Stomach smooth muscle (tissue), 2 donors: ENCODE results near the gene NEK4.

Source experiments
- H3K27ac ChIP-seq: one replicate; pipeline ENCODE4 v1.7.0; 2013; ENCODE audit warnings: mild to moderate bottlenecking, low read length, inconsistent platforms
- H3K27me3 ChIP-seq, 2 donors: one replicate each; pipeline ENCODE4 v1.7.0; 2013; ENCODE audit warnings: low read length in 2 of 2; ENCODE audit not compliant: insufficient read depth in 2 of 2, control insufficient read depth in 1 of 2
- H3K36me3 ChIP-seq, 2 donors: one replicate each; pipeline ENCODE4 v1.7.0; 2013; ENCODE audit warnings: low read length in 2 of 2; ENCODE audit not compliant: control insufficient read depth in 2 of 2, insufficient read depth in 2 of 2
- H3K4me1 ChIP-seq: one replicate; pipeline ENCODE4 v1.7.0; 2013; ENCODE audit warnings: low read length; ENCODE audit not compliant: control insufficient read depth, insufficient read depth
- H3K4me3 ChIP-seq, 2 donors: one replicate each; pipeline ENCODE4 v1.7.0; 2013; ENCODE audit warnings: low read length in 2 of 2
- H3K9ac ChIP-seq, 2 donors: one replicate each; pipeline ENCODE4 v1.7.0; 2013; ENCODE audit warnings: low read length in 2 of 2, mild to moderate bottlenecking in 1 of 2
- H3K9me3 ChIP-seq, 2 donors: one replicate each; pipeline ENCODE4 v1.7.0; 2013; ENCODE audit warnings: low read length in 2 of 2; ENCODE audit not compliant: control insufficient read depth in 2 of 2
- donor health status: healthy.
- donor health status: Pancreatic carcinoma.

Gene NEK4

GRCh38 chr3:52805270-52806039 lies 34.7 kb upstream of the NEK4 start:
- no peaks in the 10 kb centered on the region for H3K36me3 ChIP-seq
- no peak overlapping the region for H3K4me3 ChIP-seq
- H3K9me3 ChIP-seq: no peaks in the 10 kb centered on the region
- H3K27ac ChIP-seq: no peak overlapping the region
- no peaks in the 10 kb centered on the region for H3K4me1 ChIP-seq
- peaks cover 4% of the 10 kb centered on the region in 2 donors for H3K27me3 ChIP-seq
- no peak overlapping the region for H3K9ac ChIP-seq

DNA sequence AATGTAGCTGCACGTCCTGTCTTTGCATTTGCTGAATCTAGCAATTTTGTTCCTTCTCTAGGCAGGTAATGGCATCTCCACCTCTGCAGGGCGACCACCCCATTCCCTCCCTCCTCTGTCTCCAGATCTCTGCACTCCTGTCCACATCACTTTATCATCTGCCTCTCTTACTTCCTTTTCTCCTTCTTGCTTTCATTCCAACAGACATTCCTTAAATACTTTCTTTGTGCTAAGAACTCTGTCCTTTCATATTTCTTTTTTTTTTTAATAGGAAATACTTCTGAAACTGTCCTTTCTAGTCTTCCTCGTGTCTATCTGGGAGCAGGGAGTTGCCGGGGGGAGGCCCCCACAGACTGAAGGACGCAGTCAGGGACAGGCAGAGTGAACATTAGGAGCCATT lies 31.1 kb upstream of the NEK4 start:
- no peak overlapping the region for H3K9ac ChIP-seq
- no peaks in the 10 kb centered on the region for H3K9me3 ChIP-seq
- no peaks in the 10 kb centered on the region for H3K36me3 ChIP-seq
- no peak overlapping the region for H3K4me3 ChIP-seq
- H3K27me3 ChIP-seq: peaks cover 4% of the 10 kb centered on the region in 2 donors
- no peak overlapping the region for H3K27ac ChIP-seq
- H3K4me1 ChIP-seq: no peaks in the 10 kb centered on the region

GRCh38 chr3:52800079-52800478 lies 29.3 kb upstream of the NEK4 start:
- no peaks in the 10 kb centered on the region for H3K9me3 ChIP-seq
- no peak overlapping the region for H3K4me3 ChIP-seq
- no peaks in the 10 kb centered on the region for H3K4me1 ChIP-seq
- peaks cover 0 to 3% of the 10 kb centered on the region in 2 donors for H3K27me3 ChIP-seq
- no peaks in the 10 kb centered on the region for H3K36me3 ChIP-seq
- no peak overlapping the region for H3K9ac ChIP-seq
- H3K27ac ChIP-seq: no peak overlapping the region

GRCh38 chr3:52798978-52799476 lies 28.3 kb upstream of the NEK4 start:
- Histone ChIP-seq H3K36me3 (no peaks in the 10 kb centered on the region), H3K27me3 (peaks cover 0 to under 1% of the 10 kb centered on the region in 2 donors), H3K4me3 (no peak overlapping the region), H3K9me3 (no peaks in the 10 kb centered on the region), H3K27ac (no peak overlapping the region), H3K4me1 (no peaks in the 10 kb centered on the region), H3K9ac (no peak overlapping the region)

DNA sequence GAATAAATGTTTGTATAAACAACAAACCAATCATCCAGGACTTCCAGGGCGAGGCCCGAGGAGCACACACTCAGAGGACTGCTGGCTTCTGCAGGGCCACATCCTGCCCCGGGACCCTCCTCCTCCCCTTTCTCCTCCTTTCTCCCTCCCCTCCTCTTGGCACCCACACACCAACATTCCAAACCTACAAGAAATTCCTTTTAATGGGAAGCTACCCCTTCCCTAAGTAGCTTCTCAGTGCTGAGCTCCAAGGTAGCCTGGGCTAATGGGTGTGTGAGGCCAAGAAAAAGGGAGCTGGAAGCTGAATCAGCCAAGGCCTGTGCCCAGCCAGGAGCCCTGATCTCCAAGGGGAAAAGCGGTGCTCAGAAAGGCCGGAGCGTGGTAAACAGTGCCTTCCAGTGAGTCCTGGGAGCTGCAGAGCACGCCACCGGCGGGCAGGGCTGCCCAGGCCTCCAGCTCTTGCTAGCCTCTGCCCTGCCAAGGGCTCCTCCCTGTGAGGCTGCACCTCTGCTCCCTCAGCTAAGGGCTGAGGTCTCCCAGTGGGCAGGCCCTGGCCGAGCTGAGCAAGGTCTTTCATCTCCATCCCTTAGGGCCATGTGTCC lies 27.7 kb upstream of the NEK4 start:
- Histone ChIP-seq H3K27ac (no peak overlapping the region), H3K4me1 (no peaks in the 10 kb centered on the region), H3K9me3 (no peaks in the 10 kb centered on the region), H3K27me3 (no peaks in the 10 kb centered on the region), H3K9ac (no peak overlapping the region), H3K4me3 (no peak overlapping the region), H3K36me3 (no peaks in the 10 kb centered on the region)

GRCh38 chr3:52796411-52796810 lies 25.7 kb upstream of the NEK4 start:
- Histone ChIP-seq H3K27me3 (no peaks in the 10 kb centered on the region), H3K9ac (no peak overlapping the region), H3K4me3 (no peak overlapping the region), H3K36me3 (no peaks in the 10 kb centered on the region), H3K4me1 (no peaks in the 10 kb centered on the region), H3K9me3 (no peaks in the 10 kb centered on the region), H3K27ac (no peak overlapping the region)

- Histone ChIP-seq H3K4me1 (no peaks in the 10 kb centered on the region), H3K36me3 (no peaks in the 10 kb centered on the region), H3K27me3 (no peaks in the 10 kb centered on the region), H3K27ac (no peak overlapping the region), H3K4me3 (no peak overlapping the region), H3K9ac (no peak overlapping the region), H3K9me3 (no peaks in the 10 kb centered on the region)
Observed at GRCh38 chr3:52795298-52795900, 24.7 kb upstream of the NEK4 start.

DNA sequence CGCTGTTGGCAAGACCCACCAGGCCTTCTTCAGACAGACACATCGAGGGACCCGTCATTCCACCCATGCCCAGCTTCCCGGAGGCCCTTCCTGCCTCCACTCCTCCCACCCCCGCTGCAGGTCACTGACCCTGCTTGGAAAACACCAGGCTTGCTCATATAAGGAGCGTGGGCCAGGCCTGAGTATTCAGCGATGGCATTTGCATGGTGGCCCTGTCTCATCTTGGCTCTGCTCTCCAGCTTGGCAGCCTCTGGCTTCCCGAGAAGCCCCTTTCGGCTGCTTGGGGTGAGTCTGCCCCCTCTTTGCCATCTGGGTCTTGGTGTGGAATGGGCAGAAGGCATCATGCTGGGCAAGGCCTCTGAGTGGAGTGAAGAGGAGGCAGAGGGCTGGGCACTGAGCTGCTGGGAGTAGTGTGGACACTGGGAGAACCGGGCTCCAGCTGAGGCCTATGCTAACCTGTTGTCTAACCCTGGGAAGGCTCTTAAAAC lies 23.9 kb upstream of the NEK4 start, which contains the start of gene ITIH3:
TSS of gene ITIH3 (plus strand) at position 185 of the 488 bp plus-strand sequence. CDS start at position 193, 8 bp downstream.
- H3K4me3 ChIP-seq: no peak within 1 kb of the TSS
- H3K9ac ChIP-seq: no peak within 1 kb of the TSS
- no peaks in the 10 kb centered on the region for H3K27me3 ChIP-seq
- no peaks in the 10 kb centered on the region for H3K36me3 ChIP-seq
- H3K27ac ChIP-seq: no peak within 1 kb of the TSS
- H3K4me1 ChIP-seq: no peaks in the 10 kb centered on the region
- H3K9me3 ChIP-seq: no peaks in the 10 kb centered on the region

DNA sequence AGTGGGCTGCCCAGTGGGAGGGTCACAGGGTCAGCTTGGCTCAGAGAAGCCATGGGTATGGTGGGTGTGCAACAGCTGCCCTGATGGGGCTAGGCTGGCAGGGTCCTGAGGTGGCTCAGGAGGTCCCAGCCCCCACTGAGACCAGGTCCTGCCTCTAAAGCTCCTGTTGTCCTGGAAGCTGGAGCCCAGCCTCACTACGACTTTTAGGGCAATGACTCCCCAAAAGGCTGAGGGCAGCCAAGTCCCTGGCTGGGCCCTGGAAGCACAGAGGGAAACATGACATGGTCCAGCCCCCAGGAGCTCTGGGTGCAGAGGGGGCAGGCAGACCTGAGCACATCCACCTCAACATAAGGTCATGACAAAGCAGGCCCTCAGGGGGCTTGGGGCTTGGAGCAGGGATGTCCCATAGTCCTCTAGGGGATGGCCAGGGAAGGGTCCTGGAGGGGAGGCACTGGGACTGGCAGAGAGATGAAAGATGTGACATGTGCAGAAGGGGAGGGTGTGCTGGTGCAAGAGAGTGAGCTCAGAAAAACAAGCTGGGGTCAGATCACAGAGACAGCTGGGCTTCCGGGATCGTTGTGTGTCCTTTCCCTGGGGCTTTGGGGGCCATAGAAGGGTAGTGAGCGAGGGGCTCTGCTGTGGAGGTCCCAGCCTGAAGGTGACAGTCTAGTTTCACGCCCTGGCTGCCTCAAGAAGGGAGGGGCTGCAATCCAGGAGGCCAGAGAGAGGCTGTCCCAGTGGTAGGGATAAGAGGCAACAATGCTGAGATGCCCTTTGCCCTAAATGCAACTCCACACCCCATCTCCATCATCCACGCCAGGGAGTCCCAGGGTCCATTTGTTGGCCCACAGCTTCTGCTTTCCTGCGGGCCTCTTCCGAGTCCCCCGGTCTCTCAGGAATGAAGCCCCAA lies 23.2 kb upstream of the NEK4 start:
- Histone ChIP-seq H3K4me3 (no peak overlapping the region), H3K27me3 (no peaks in the 10 kb centered on the region), H3K9me3 (no peaks in the 10 kb centered on the region), H3K36me3 (no peaks in the 10 kb centered on the region), H3K9ac (no peak overlapping the region), H3K27ac (no peak overlapping the region), H3K4me1 (no peaks in the 10 kb centered on the region)
